ENCODE measurements around the gene TRMT61A. TPM values are rescaled to one million over a fixed set of nuclear protein-coding genes. Genes with fewer than 3 reads are reported as not detected.

TRMT61A gene
- total and polyA plus RNA-seq, 8 donors: 3.3 to 16.1 (median 7.6) TPM

GRCh38 chr14:103538291-103539055 is 9.5 kb downstream of the TRMT61A start:
- peak in 2 of 6 donors; percentile 56 to 83 for DNase-seq
- H3K4me1 ChIP-seq: peaks cover 0 to 3% (median 0%) of the 10 kb centered on the region in 3 donors
- no peak for FAIRE-seq
- no peaks in the 10 kb centered on the region for H3K36me3 ChIP-seq
- no peak for TF ChIP-seq CTCF (IDR thresholded peaks at IDR 0.05)
- intact Hi-C loops (cut with DNase I): no loop called here
- WGBS, 2 donors: 21 to 33% methylated on average over 29 to 30 of the region's 30 CpGs
- peak; percentile 3 to 43 (median 28) for ATAC-seq
- no peaks in the 10 kb centered on the region for H3K9me3 ChIP-seq
- H3K27me3 ChIP-seq: no peaks in the 10 kb centered on the region
- no peak overlapping the region for H3K4me3 ChIP-seq
- no peak overlapping the region for H3K27ac ChIP-seq

GRCh38 chr14:103539056-103539825 is 10.2 kb downstream of the TRMT61A start:
- FAIRE-seq (no peak), ATAC-seq (no peak), DNase-seq (peak in 2 of 6 donors; percentile 29 to 61)
- no peaks in the 10 kb centered on the region for H3K27me3 ChIP-seq
- no peaks in the 10 kb centered on the region for H3K9me3 ChIP-seq
- H3K36me3 ChIP-seq: no peaks in the 10 kb centered on the region
- WGBS, 2 donors: 57 to 59% methylated on average over 25 to 28 of the region's 28 CpGs
- H3K4me1 ChIP-seq: peaks cover 0 to 3% (median 0%) of the 10 kb centered on the region in 3 donors
- H3K4me3 ChIP-seq: no peak overlapping the region
- no peak overlapping the region for H3K27ac ChIP-seq
- TF ChIP-seq CTCF (IDR thresholded peaks at IDR 0.05): no peak
- intact Hi-C loops (cut with DNase I): no loop called here

GRCh38 chr14:103540821-103541708 is 12.1 kb downstream of the TRMT61A start:
- no peak overlapping the region for H3K4me3 ChIP-seq
- ATAC-seq (no peak), DNase-seq (peak in 2 of 6 donors; percentile 34 to 72), FAIRE-seq (no peak)
- peaks cover 0 to 3% (median 0%) of the 10 kb centered on the region in 3 donors for H3K4me1 ChIP-seq
- H3K27me3 ChIP-seq: no peaks in the 10 kb centered on the region
- intact Hi-C loops (cut with DNase I): loop anchor here in 1 of 3 donors (10.0 kb wide), 1 partner anchor 46 kb away; no protein-coding TSS in a partner anchor
- peak overlapping the region in 1 of 4 donors; percentile 35 for H3K27ac ChIP-seq
- no peaks in the 10 kb centered on the region for H3K9me3 ChIP-seq
- TF ChIP-seq CTCF (IDR thresholded peaks at IDR 0.05): no peak
- WGBS, 2 donors: 55 to 63% methylated on average over 15 to 17 of the region's 17 CpGs
- no peaks in the 10 kb centered on the region for H3K36me3 ChIP-seq

- Histone ChIP-seq H3K9me3 (no peaks in the 10 kb centered on the region), H3K4me3 (no peak overlapping the region), H3K36me3 (no peaks in the 10 kb centered on the region), H3K4me1 (peaks cover 0 to 3% (median 0%) of the 10 kb centered on the region in 3 donors), H3K27me3 (no peaks in the 10 kb centered on the region), H3K27ac (no peak overlapping the region)
- FAIRE-seq (no peak), DNase-seq (peak in 1 of 6 donors; percentile 36), ATAC-seq (no peak)
- WGBS, 2 donors: 59 to 75% methylated on average over 33 of the region's 33 CpGs
- intact Hi-C loops (cut with DNase I): loop anchor here in 1 of 3 donors (10.0 kb wide), 1 partner anchor 47 kb away; no protein-coding TSS in a partner anchor
- TF ChIP-seq CTCF (IDR thresholded peaks at IDR 0.05): no peak
Observed at GRCh38 chr14:103541709-103542604, 13.0 kb downstream of the TRMT61A start.

Measured in pancreas (tissue), 10 donors.